Activated T-helper 17 cell treated with anti-CD3 and anti-CD28 coated beads, Interleukin-2, amount 50 U/mL, for 72 hours (primary cell): ENCODE results near the gene NUDT4. TPM values are rescaled to one million over a fixed set of nuclear protein-coding genes. Genes with fewer than 3 reads are reported as not detected.
A peak's percentile ranks its signal among the peaks of the same experiment; 100 is the strongest.

Experiments
- ATAC-seq: fragments of 150-1000 bp; cut with Tn5 transposase; replicated peaks from 2 replicates; pipeline ENCODE4 v1.10.0; 2021; ENCODE audit warnings: mild to moderate bottlenecking, moderate library complexity
- H3K27ac Mint-ChIP-seq: one replicate; pipeline ENCODE4 v1.8.0; 2022; ENCODE audit warnings: mixed read lengths
- H3K27me3 Mint-ChIP-seq: one replicate; pipeline ENCODE4 v1.8.0; 2022; ENCODE audit warnings: mixed read lengths
- H3K36me3 Mint-ChIP-seq: one replicate; pipeline ENCODE4 v1.8.0; 2022; ENCODE audit warnings: low read depth, mild to moderate bottlenecking, mixed read lengths
- H3K4me1 Mint-ChIP-seq: one replicate; pipeline ENCODE4 v1.8.0; 2022; ENCODE audit warnings: mixed read lengths
- H3K4me3 Mint-ChIP-seq: one replicate; pipeline ENCODE4 v1.8.0; 2022; ENCODE audit warnings: mild to moderate bottlenecking, mixed read lengths
- H3K9me3 Mint-ChIP-seq: one replicate; pipeline ENCODE4 v1.8.0; 2022; ENCODE audit warnings: mixed read lengths
- total RNA-seq, 2 donors: library from RNA; stranded (reverse); gene quantifications; one replicate each; pipeline ENCODE4 v1.2.3, GENCODE V29; 2022

Gene NUDT4
- 10 to 100 TPM; 41.2 to 51.6 TPM for total RNA-seq

- H3K36me3 Mint-ChIP-seq = peaks cover 35% of the 10 kb centered on the region
These were observed at the start of gene NUDT4 for GRCh38 chr12:93377252-93378195. NUDT4 (plus strand) TSS chr12:93377925; CDS start chr12:93378323, 398 bp downstream.

GRCh38 chr12:93333054-93333453, 44.7 kb upstream of the NUDT4 start:
- H3K9me3 Mint-ChIP-seq = no peaks in the 10 kb centered on the region
- H3K4me3 Mint-ChIP-seq = no peak overlapping the region
- H3K4me1 Mint-ChIP-seq = no peaks in the 10 kb centered on the region
- H3K27ac Mint-ChIP-seq = no peak overlapping the region
- ATAC-seq = no peak
- H3K27me3 Mint-ChIP-seq = peaks cover 3% of the 10 kb centered on the region
- H3K36me3 Mint-ChIP-seq = no peaks in the 10 kb centered on the region

More at GRCh38 chr12:93377252-93378195, at the start of gene NUDT4:
- H3K4me3 Mint-ChIP-seq = peak within 1 kb of the TSS; percentile 99
- H3K27me3 Mint-ChIP-seq = no peaks in the 10 kb centered on the region
- H3K4me1 Mint-ChIP-seq = peaks cover 25% of the 10 kb centered on the region
- no peaks in the 10 kb centered on the region for H3K9me3 Mint-ChIP-seq
- H3K27ac Mint-ChIP-seq = peak within 1 kb of the TSS; percentile 99
- ATAC-seq = peak; percentile 79

GRCh38 chr12:93333828-93334227, 43.9 kb upstream of the NUDT4 start:
- no peaks in the 10 kb centered on the region for H3K4me1 Mint-ChIP-seq
- no peaks in the 10 kb centered on the region for H3K36me3 Mint-ChIP-seq
- no peak for ATAC-seq
- H3K27me3 Mint-ChIP-seq = peaks cover 3% of the 10 kb centered on the region
- no peak overlapping the region for H3K4me3 Mint-ChIP-seq
- no peaks in the 10 kb centered on the region for H3K9me3 Mint-ChIP-seq
- no peak overlapping the region for H3K27ac Mint-ChIP-seq

- Mint-ChIP-seq H3K4me3 (no peak overlapping the region), H3K9me3 (no peaks in the 10 kb centered on the region), H3K4me1 (no peaks in the 10 kb centered on the region), H3K27ac (no peak overlapping the region), H3K27me3 (peaks cover 3% of the 10 kb centered on the region), H3K36me3 (no peaks in the 10 kb centered on the region)
- ATAC-seq = no peak
These were observed 42.0 kb upstream of the NUDT4 start for GRCh38 chr12:93335603-93336162.

GRCh38 chr12:93336291-93336741, 41.4 kb upstream of the NUDT4 start:
- no peaks in the 10 kb centered on the region for H3K4me1 Mint-ChIP-seq
- peaks cover 3% of the 10 kb centered on the region for H3K27me3 Mint-ChIP-seq

GRCh38 chr12:93338598-93338997, 39.1 kb upstream of the NUDT4 start:
- no peak for ATAC-seq
- Mint-ChIP-seq H3K9me3 (no peaks in the 10 kb centered on the region), H3K36me3 (no peaks in the 10 kb centered on the region), H3K4me1 (no peaks in the 10 kb centered on the region), H3K27ac (no peak overlapping the region), H3K4me3 (no peak overlapping the region), H3K27me3 (peaks cover 3% of the 10 kb centered on the region)

More at GRCh38 chr12:93336291-93336741, 41.4 kb upstream of the NUDT4 start:
- no peak overlapping the region for H3K4me3 Mint-ChIP-seq
- H3K36me3 Mint-ChIP-seq = no peaks in the 10 kb centered on the region
- no peak for ATAC-seq
- H3K9me3 Mint-ChIP-seq = no peaks in the 10 kb centered on the region
- no peak overlapping the region for H3K27ac Mint-ChIP-seq

- Mint-ChIP-seq H3K9me3 (no peaks in the 10 kb centered on the region), H3K36me3 (no peaks in the 10 kb centered on the region), H3K27ac (no peak overlapping the region), H3K27me3 (peaks cover 3% of the 10 kb centered on the region), H3K4me3 (no peak overlapping the region), H3K4me1 (no peaks in the 10 kb centered on the region)
- no peak for ATAC-seq
These were observed 38.0 kb upstream of the NUDT4 start for GRCh38 chr12:93339695-93340094.

- no peaks in the 10 kb centered on the region for H3K9me3 Mint-ChIP-seq
- H3K4me3 Mint-ChIP-seq = no peak overlapping the region
- H3K27ac Mint-ChIP-seq = no peak overlapping the region
- peaks cover 3% of the 10 kb centered on the region for H3K27me3 Mint-ChIP-seq
- H3K4me1 Mint-ChIP-seq = no peaks in the 10 kb centered on the region
- H3K36me3 Mint-ChIP-seq = no peaks in the 10 kb centered on the region
- ATAC-seq = no peak
These were observed 36.2 kb upstream of the NUDT4 start for GRCh38 chr12:93341409-93342049.

- no peak for ATAC-seq
- H3K27me3 Mint-ChIP-seq = no peaks in the 10 kb centered on the region
- no peak overlapping the region for H3K27ac Mint-ChIP-seq
- H3K36me3 Mint-ChIP-seq = no peaks in the 10 kb centered on the region
- no peaks in the 10 kb centered on the region for H3K4me1 Mint-ChIP-seq
- no peak overlapping the region for H3K4me3 Mint-ChIP-seq
- no peaks in the 10 kb centered on the region for H3K9me3 Mint-ChIP-seq
These were observed 30.5 kb upstream of the NUDT4 start for GRCh38 chr12:93347054-93347785.

- H3K27me3 Mint-ChIP-seq = no peaks in the 10 kb centered on the region
- H3K4me3 Mint-ChIP-seq = no peak overlapping the region
- H3K4me1 Mint-ChIP-seq = no peaks in the 10 kb centered on the region
- no peaks in the 10 kb centered on the region for H3K9me3 Mint-ChIP-seq
- no peaks in the 10 kb centered on the region for H3K36me3 Mint-ChIP-seq
- ATAC-seq = no peak
- no peak overlapping the region for H3K27ac Mint-ChIP-seq
These were observed 28.9 kb upstream of the NUDT4 start for GRCh38 chr12:93348575-93349435.

GRCh38 chr12:93351726-93352125, 26.0 kb upstream of the NUDT4 start:
- no peak overlapping the region for H3K4me3 Mint-ChIP-seq
- no peaks in the 10 kb centered on the region for H3K4me1 Mint-ChIP-seq
- H3K36me3 Mint-ChIP-seq = no peaks in the 10 kb centered on the region
- no peaks in the 10 kb centered on the region for H3K27me3 Mint-ChIP-seq
- no peak for ATAC-seq
- H3K9me3 Mint-ChIP-seq = no peaks in the 10 kb centered on the region
- no peak overlapping the region for H3K27ac Mint-ChIP-seq

- Mint-ChIP-seq H3K4me3 (no peak overlapping the region), H3K4me1 (no peaks in the 10 kb centered on the region), H3K36me3 (no peaks in the 10 kb centered on the region), H3K27ac (no peak overlapping the region), H3K27me3 (no peaks in the 10 kb centered on the region), H3K9me3 (no peaks in the 10 kb centered on the region)
- ATAC-seq = no peak
These were observed 25.4 kb upstream of the NUDT4 start for GRCh38 chr12:93352321-93352720.

GRCh38 chr12:93356214-93356613, 21.5 kb upstream of the NUDT4 start:
- ATAC-seq = no peak
- Mint-ChIP-seq H3K27ac (no peak overlapping the region), H3K27me3 (no peaks in the 10 kb centered on the region), H3K36me3 (no peaks in the 10 kb centered on the region), H3K4me1 (no peaks in the 10 kb centered on the region), H3K4me3 (no peak overlapping the region), H3K9me3 (no peaks in the 10 kb centered on the region)
